NCI-H526 (cell line): Measurements from ENCODE around the gene HOXA9.

ENCODE experiments used
- DNase-seq, 2 experiments: peaks; one replicate each; lab custom pipeline; 2025; lab: John Stamatoyannopoulos, UW

The HOXA9 gene

GRCh38 chr7:27143023-27143949, 22.1 kb downstream of the HOXA9 start, which contains the start of gene HOXA5:
HOXA5 (minus strand) TSS chr7:27143681; CDS start chr7:27143607, 74 bp downstream.
- peak; percentile 97 to 99 for DNase-seq

DNA sequence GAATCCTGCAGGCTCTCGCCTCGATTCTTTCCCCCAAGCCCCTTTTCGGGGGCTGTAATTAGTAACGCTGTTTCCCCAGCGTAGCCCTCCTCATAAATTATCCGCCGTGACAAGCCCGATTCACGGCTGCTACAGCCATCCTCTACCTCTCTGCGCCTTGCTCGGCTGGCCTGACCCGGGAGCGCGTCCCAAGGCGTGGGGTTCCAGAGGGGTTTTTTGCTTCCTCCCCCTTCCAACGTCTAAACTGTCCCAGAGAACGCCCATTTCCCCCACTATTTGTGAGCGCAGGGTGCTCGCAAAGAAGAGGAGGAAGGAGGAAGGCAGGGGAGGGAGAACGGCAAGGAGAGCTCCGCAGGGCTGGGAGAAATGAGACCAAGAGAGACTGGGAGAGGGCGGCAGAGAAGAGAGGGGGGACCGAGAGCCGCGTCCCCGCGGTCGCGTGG, 22.7 kb downstream of the HOXA9 start:
- peak in 1 of 2 experiments; percentile 57 for DNase-seq

DNA sequence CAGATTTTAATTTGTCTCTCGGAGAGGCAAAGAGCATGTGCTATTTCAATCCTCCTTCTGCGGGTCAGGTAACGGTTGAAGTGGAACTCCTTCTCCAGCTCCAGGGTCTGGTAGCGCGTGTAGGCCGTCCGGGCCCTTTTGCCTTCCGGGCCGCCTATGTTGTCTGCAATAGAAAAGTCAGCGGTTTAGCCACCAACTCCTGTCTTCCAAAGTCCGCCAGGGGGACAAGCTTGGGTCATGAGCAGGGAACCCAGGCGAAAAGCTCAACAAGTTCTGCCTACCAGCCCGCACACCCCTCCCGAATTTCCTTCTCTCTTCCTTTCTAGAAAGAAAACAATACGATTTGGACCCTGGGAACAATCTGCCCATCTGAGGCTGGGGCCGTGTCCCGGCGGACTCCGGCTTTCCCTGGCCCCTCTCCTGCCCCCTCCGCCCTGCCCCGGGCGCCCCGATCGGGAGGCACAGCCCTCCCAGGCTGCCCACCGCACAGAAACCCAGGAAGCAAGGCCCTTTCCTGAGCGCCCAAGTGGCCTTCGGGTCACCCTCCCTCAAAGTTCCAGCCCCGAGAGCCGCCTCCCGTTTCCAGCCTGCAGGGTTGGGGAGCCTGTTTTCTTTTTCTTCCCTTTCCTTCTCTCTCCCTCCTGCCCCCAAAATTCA, 23.3 kb downstream of the HOXA9 start:
- DNase-seq: no peak

- DNase-seq: no peak
Observed at GRCh38 chr7:27141137-27141922, 24.0 kb downstream of the HOXA9 start.

DNA sequence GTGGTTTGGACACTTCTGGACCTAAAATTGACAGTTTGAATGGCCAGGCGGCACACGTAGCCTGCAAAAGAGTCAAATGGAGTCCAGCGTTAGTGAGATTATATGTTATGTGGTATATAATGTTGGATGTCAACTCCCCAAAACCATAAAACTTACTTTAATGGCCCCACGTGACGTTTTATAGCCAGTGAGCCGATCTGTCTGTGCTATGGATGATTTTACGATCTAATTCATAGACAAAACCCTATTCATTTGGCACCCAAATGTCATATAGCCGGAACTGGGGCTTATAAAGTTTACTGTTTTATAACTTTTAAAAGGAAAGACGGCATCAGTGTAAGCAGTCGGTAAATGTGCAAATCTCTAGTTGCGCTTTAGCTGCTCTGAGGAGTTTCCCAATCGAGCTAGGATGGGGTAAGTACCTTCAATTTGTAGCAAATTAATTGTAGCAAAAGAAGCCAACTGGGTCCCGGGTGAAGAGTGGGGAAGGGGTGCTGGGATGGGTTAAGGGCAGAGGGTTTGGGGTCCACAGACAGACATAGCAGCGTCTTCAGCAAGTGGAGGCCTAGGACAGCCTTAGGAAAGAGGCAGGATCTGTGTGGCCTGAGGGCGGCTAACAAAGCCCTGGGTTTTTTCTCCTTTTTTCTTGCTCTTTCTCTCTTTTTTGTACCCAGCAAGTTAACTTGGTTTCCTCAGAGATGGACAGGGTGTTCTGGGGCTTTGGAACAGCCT, 25.0 kb downstream of the HOXA9 start:
- no peak for DNase-seq

- DNase-seq: no peak
Observed at GRCh38 chr7:27139334-27140125, 25.8 kb downstream of the HOXA9 start.

GRCh38 chr7:27138985-27139333, 26.4 kb downstream of the HOXA9 start:
- no peak for DNase-seq

DNA sequence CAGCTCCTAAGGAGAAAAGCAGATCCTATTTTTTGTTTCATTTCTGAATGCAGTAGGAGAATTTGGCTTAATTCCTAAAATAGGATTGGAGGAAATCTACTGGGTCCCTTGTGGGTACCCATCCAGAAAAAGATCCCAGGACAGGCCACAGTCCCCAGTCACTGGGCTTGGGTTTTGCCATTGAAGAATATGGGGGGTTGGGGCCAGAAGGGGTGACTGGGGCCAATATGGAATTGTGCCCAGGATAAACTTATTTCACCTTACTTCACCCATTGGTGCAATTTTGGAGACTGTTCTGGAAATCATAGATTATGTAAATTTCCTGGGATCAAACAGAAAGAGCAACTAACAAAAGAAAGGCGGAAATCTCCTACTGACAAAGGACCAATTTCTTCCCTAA, 26.9 kb downstream of the HOXA9 start:
- DNase-seq: no peak

GRCh38 chr7:27137640-27138315, 27.6 kb downstream of the HOXA9 start:
- no peak for DNase-seq

- no peak for DNase-seq
Observed at GRCh38 chr7:27134392-27134791, 30.9 kb downstream of the HOXA9 start.

DNA sequence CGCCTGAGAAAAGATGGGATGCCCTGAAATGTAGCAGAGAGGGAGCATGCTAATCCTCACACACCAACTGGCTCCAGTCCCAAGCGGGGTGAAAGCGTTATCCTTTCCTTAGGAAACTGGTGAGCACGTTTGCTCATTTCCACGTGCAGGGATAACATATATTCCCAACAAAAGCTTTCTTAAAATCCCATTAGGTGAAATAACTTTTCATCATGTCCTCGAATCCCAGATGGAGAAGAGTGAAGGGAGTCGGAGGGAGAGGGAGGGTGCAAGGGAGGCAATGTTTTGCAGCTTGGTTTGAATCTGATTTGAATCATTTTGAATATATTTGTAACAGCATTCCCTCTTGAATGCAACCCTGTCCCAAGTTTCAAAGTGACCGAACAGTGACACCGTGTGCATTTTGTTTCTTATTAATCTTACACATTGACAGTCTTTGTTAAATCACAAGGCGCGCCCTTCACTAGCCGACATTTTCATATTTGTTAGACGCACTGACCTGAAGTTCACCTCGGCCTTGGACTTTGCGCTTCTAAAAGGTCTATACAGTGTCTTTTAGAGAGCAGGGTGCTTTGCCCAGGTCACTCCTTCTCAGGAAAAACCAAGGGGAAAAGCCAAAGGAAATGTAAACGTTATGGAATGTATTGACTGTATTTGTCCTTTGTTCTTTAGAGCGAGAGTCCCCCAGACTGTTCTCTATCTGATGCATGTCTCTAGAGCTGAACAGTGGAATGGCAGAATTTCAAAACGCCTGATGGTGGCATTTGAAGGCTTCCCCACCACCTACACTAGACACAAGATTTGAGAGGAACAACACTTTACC, 31.7 kb downstream of the HOXA9 start:
- peak; percentile 96 to 98 for DNase-seq

DNA sequence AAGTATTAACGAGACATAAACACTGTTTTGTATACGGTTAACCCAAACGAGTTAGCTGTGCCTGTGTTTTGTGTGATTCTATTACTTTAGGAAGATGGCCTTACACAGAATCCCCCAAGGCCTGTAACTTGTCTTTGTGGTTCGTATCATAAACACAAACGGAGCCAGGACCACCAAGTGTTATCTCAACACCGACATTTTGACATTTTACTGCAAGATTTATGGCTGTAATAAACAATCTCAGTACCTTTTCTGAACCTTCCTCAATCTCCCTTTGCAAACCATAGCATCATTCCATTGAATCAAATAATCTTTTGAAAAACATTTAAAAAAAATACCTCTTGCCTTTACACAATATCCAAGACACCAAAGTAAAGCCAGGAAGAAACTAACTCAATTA, 32.4 kb downstream of the HOXA9 start:
- DNase-seq: no peak

DNA sequence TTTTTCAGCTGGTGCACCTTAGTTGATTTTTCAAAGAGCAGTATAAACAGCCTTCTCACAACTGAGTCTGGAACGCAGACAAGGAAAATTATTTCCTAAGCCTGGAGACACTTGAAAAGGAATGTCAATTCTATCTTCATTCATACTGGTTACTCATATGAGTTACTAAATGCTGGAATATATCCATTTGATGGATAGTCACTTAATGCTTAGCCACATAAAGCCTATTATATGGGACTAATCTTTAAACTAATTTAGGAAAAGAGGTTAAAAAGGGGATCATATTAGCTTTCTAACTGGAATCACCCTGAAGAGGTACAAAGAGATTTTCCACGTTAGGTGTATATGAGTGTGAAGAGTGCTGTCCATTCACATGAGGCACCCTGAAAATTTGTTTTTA, 33.1 kb downstream of the HOXA9 start:
- DNase-seq: no peak

DNA sequence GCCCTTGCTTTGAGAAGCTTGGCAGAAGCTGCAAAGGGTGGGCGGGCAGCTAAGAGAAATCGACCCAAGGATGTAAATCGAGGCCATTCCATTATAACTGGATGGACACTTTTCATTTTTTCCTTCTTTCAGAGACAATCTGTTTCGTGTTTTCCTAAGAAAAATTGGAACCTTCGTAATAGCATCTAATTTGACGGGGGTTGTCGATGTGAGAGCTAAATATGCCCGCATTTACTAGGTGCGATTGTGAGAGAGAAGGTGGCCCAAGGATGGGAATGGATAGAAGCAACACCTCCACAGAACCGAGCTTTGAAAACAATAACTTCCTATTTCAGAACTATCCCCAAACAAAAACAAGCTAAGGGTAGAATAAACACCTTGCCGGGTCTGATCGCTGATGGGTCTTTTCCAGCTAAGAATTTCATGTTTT, 33.9 kb downstream of the HOXA9 start:
- no peak for DNase-seq

- no peak for DNase-seq
Observed at GRCh38 chr7:27130540-27131389, 34.6 kb downstream of the HOXA9 start, which contains the start of gene HOXA4. HOXA4 (minus strand) TSS chr7:27130757; CDS start chr7:27130733, 24 bp downstream.

DNA sequence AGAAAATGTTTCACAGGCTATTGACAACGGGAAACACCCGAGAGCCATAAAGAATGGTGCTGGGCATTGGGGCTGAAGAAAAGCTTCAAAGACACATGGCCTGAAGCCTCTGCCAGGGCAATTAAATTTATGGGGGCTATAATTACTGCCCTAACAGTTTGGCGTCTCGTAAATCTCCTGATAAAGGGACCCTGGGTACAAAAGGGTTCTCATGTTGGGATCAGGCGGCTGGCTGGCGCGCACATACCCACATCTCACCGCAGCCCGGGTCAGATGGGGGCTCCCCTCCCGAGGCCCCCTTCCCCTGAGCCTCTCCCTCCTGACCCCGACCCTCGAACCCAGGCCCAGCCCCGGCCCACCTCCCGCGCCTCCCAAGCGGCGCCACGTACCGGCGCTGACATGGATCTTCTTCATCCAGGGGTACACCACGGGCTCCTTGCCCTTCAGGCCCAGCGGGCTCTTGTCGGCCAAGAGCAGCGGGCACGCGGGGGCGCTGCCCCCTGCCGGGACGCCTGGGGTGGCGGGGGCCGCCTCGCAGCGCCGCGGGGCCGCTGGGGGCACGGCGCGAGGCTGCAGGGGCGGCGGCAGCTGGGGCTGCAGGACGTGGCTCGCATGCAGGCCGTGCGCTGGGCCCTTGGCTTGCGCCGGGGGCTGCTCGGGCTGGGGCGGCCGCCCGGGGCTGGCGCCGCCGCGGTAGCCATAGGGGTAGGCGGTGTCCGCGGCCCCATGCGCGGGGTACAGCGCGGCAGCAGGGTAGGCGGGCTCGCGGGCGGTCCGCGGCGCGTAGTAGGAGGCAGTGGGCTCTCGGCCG, 35.4 kb downstream of the HOXA9 start:
- DNase-seq: no peak
